BJ (cell line): Measurements from ENCODE around the gene ZNF605. TPM values are rescaled to one million over a fixed set of nuclear protein-coding genes. Genes with fewer than 3 reads are reported as not detected.

Experiments
- CTCF ChIA-PET: fragments of 350-600 bp; formaldehyde crosslinking; extraction: SDS; loops from one replicate; lab custom pipeline; 2021; ENCODE audit warnings: antibody characterized with exemption, inconsistent platforms; lab: Yijun Ruan, JAX
- POLR2A ChIA-PET: fragments of 300-600 bp; sonication (Branson Sonifier 250); formaldehyde crosslinking; extraction: SDS; loops from one replicate; lab custom pipeline; 2021; ENCODE audit warnings: antibody characterized with exemption; lab: Charles Lee
- DNase-seq: peaks from one replicate; pipeline ENCODE4 v3.0.0-alpha.2; 2011; ENCODE audit warnings: low read depth
- H3K27me3 ChIP-seq: 2 replicates; pipeline ENCODE4 v1.6.0; 2011; ENCODE audit warnings: low read length; ENCODE audit not compliant: control insufficient read depth, insufficient read depth
- H3K36me3 ChIP-seq: 2 replicates; pipeline ENCODE4 v1.5.1; 2011; ENCODE audit warnings: low read length; ENCODE audit not compliant: control insufficient read depth, insufficient read depth
- H3K4me3 ChIP-seq: 2 replicates; pipeline ENCODE4 v1.5.1; 2011; ENCODE audit warnings: low read depth, mild to moderate bottlenecking, control low read depth, low read length
- CTCF ChIP-seq: IDR thresholded peaks from 2 replicates; pipeline ENCODE4 v1.5.1; 2011; ENCODE audit warnings: low read depth, mild to moderate bottlenecking, control low read depth, inconsistent platforms, low read length, moderate library complexity; ENCODE audit not compliant: insufficient read depth
- polyA plus RNA-seq: library from polyadenylated mRNA; depleted of rRNA; stranded (reverse); fragments of >200 nt; gene quantifications from 2 replicates; pipeline ENCODE4 v1.2.3, GENCODE V29; 2011

Gene ZNF605
- polyA plus RNA-seq, 1 experiment = 4.7 TPM

DNA sequence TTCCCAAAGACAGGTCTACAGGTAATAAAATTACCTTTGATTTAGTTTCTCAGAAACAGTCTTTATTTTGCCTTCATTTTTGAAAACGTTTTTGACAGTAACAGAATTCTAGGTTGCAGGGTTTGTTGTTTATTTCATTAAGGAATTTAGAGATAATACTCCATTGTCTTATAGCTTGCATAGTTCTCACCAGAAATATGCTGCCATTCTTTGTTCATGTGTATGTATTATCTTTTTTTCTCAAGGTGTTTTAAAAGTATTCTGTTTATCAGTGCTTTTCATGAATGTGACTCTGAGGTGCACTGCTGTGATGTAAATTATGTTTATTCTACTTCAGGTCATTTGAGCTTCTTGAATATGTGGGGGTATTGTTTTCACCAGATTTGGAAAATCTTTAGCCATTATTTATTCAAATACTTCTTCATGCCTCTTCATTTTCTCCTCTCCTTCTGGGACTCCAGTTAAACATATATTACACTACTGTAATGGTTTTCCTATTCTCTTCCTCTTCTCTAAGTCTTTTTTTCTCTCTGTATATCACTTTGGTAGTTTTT is 32.7 kb downstream of the ZNF605 start:
- no peak overlapping the region for H3K4me3 ChIP-seq
- no peak for DNase-seq
- no peaks in the 10 kb centered on the region for H3K27me3 ChIP-seq
- TF ChIP-seq CTCF = no peak
- ChIA-PET POLR2A (no interaction called here), CTCF (no interaction called here)
- no peaks in the 10 kb centered on the region for H3K36me3 ChIP-seq

DNA sequence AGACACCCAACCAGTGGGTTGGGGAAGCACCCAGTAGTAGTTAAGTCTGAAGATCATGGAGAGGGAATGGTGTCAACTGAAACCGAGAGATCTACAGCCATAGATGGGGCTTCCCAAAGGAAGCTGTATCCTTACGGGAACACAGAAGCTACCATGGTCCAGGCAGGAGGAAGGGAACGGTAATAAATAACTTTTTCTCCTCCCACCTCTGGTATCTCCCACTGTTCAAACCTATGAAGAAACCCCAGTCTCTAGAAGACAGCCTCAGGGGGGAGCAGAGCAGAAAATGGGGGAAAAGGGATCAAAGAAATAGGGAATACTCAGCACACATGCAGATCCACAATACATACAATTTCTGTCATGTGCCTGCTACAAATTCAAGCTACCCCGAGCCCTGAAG is 33.4 kb downstream of the ZNF605 start:
- TF ChIP-seq CTCF = no peak
- H3K4me3 ChIP-seq = no peak overlapping the region
- CTCF ChIA-PET = no interaction called here
- no peaks in the 10 kb centered on the region for H3K36me3 ChIP-seq
- no peak for DNase-seq
- H3K27me3 ChIP-seq = no peaks in the 10 kb centered on the region
- POLR2A ChIA-PET = no interaction called here

DNA sequence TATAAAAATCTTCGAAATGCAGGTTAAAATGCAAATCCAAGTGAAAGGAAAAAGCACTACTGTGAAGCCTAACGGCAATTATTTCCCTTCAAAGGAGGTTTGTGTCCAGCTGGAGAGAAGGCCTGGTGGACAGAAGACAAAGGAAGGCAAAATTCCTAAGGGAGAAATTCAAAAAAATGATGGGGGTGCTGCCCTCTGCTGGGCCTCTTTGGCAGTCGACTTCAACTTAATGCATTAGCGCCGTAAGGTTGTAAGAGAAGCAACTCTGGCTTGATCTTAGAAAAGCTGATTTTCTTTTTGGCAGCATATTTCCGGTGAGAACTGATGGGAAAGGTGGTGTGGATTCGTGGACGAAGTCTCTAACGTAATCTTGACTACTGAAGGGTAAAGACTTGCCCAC is 34.4 kb downstream of the ZNF605 start:
- H3K4me3 ChIP-seq = no peak overlapping the region

GRCh38 chr12:132918680-132919079 is 37.4 kb downstream of the ZNF605 start:
- CTCF ChIA-PET = no interaction called here
- Histone ChIP-seq H3K27me3 (no peaks in the 10 kb centered on the region), H3K4me3 (no peak overlapping the region), H3K36me3 (no peaks in the 10 kb centered on the region)
- POLR2A ChIA-PET = no interaction called here
- TF ChIP-seq CTCF = no peak
- no peak for DNase-seq

More for the DNA sequence above, 34.4 kb downstream of the ZNF605 start:
- 0 out of 2 replicates have a peak, but pooled peaks have one; percentile 9 for TF ChIP-seq CTCF
- ChIA-PET POLR2A (no interaction called here), CTCF (no interaction called here)
- Histone ChIP-seq H3K27me3 (no peaks in the 10 kb centered on the region), H3K36me3 (no peaks in the 10 kb centered on the region)
- DNase-seq = no peak

- ChIA-PET CTCF (no interaction called here), POLR2A (no interaction called here)
- TF ChIP-seq CTCF = no peak
- DNase-seq = no peak
- H3K4me3 ChIP-seq = peak overlapping the region; percentile 79
- H3K27me3 ChIP-seq = no peaks in the 10 kb centered on the region
- H3K36me3 ChIP-seq = no peaks in the 10 kb centered on the region
These were observed 47.1 kb downstream of the ZNF605 start for GRCh38 chr12:132909030-132909368.
